Measurements from ENCODE around the gene PALLD.
"Not testable (repeated sequence)": the region's sequence is repeated elsewhere in the genome, so short reads cannot be mapped to it uniquely, and the experiment has no call there.

PALLD gene

GRCh38 chr4:168501407-168501806, 4.6 kb downstream of the PALLD start:
- Histone ChIP-seq H3K9ac (ENCODE audit: low read depth, low read length) (no peak overlapping the region), H3K4me1 (ENCODE audit: control insufficient read depth, insufficient read depth, low read length) (peaks cover 4% of the 10 kb centered on the region), H3K9me3 (ENCODE audit: control insufficient read depth, insufficient read depth, low read length) (no peaks in the 10 kb centered on the region), H3K27me3 (ENCODE audit: control insufficient read depth, insufficient read depth, low read length) (no peaks in the 10 kb centered on the region), H3K36me3 (ENCODE audit: control insufficient read depth, insufficient read depth, low read length) (no peaks in the 10 kb centered on the region), H3K4me3 (ENCODE audit: low read depth, low read length) (no peak overlapping the region)

GRCh38 chr4:168502861-168503260, 6.0 kb downstream of the PALLD start:
- peaks cover 4% of the 10 kb centered on the region for H3K4me1 ChIP-seq (ENCODE audit: control insufficient read depth, insufficient read depth, low read length)
- H3K9ac ChIP-seq (ENCODE audit: low read depth, low read length), result no peak overlapping the region
- no peaks in the 10 kb centered on the region for H3K27me3 ChIP-seq (ENCODE audit: control insufficient read depth, insufficient read depth, low read length)
- H3K9me3 ChIP-seq (ENCODE audit: control insufficient read depth, insufficient read depth, low read length), result no peaks in the 10 kb centered on the region
- no peaks in the 10 kb centered on the region for H3K36me3 ChIP-seq (ENCODE audit: control insufficient read depth, insufficient read depth, low read length)
- H3K4me3 ChIP-seq (ENCODE audit: low read depth, low read length), result no peak overlapping the region

- Histone ChIP-seq H3K36me3 (ENCODE audit: control insufficient read depth, insufficient read depth, low read length) (no peaks in the 10 kb centered on the region), H3K27me3 (ENCODE audit: control insufficient read depth, insufficient read depth, low read length) (no peaks in the 10 kb centered on the region), H3K9ac (ENCODE audit: low read depth, low read length) (no peak overlapping the region), H3K4me3 (ENCODE audit: low read depth, low read length) (no peak overlapping the region), H3K9me3 (ENCODE audit: control insufficient read depth, insufficient read depth, low read length) (no peaks in the 10 kb centered on the region), H3K4me1 (ENCODE audit: control insufficient read depth, insufficient read depth, low read length) (peaks cover 4% of the 10 kb centered on the region)
Measured at GRCh38 chr4:168503652-168504362, 7.0 kb downstream of the PALLD start.

GRCh38 chr4:168504526-168504925, 7.7 kb downstream of the PALLD start:
- no peak overlapping the region for H3K9ac ChIP-seq (ENCODE audit: low read depth, low read length)
- H3K36me3 ChIP-seq (ENCODE audit: control insufficient read depth, insufficient read depth, low read length), result no peaks in the 10 kb centered on the region
- H3K4me3 ChIP-seq (ENCODE audit: low read depth, low read length), result no peak overlapping the region
- no peaks in the 10 kb centered on the region for H3K9me3 ChIP-seq (ENCODE audit: control insufficient read depth, insufficient read depth, low read length)
- peaks cover 4% of the 10 kb centered on the region for H3K4me1 ChIP-seq (ENCODE audit: control insufficient read depth, insufficient read depth, low read length)
- no peaks in the 10 kb centered on the region for H3K27me3 ChIP-seq (ENCODE audit: control insufficient read depth, insufficient read depth, low read length)

- H3K4me3 ChIP-seq (ENCODE audit: low read depth, low read length), result no peak overlapping the region
- H3K9me3 ChIP-seq (ENCODE audit: control insufficient read depth, insufficient read depth, low read length), result no peaks in the 10 kb centered on the region
- H3K4me1 ChIP-seq (ENCODE audit: control insufficient read depth, insufficient read depth, low read length), result no peaks in the 10 kb centered on the region
- H3K9ac ChIP-seq (ENCODE audit: low read depth, low read length), result no peak overlapping the region
- no peaks in the 10 kb centered on the region for H3K27me3 ChIP-seq (ENCODE audit: control insufficient read depth, insufficient read depth, low read length)
- no peaks in the 10 kb centered on the region for H3K36me3 ChIP-seq (ENCODE audit: control insufficient read depth, insufficient read depth, low read length)
Measured at GRCh38 chr4:168506014-168506413, 9.2 kb downstream of the PALLD start.

GRCh38 chr4:168507178-168507815, 10.4 kb downstream of the PALLD start:
- H3K27me3 ChIP-seq (ENCODE audit: control insufficient read depth, insufficient read depth, low read length), result no peaks in the 10 kb centered on the region
- H3K4me3 ChIP-seq (ENCODE audit: low read depth, low read length), result no peak overlapping the region
- H3K36me3 ChIP-seq (ENCODE audit: control insufficient read depth, insufficient read depth, low read length), result no peaks in the 10 kb centered on the region
- H3K4me1 ChIP-seq (ENCODE audit: control insufficient read depth, insufficient read depth, low read length), result no peaks in the 10 kb centered on the region
- no peaks in the 10 kb centered on the region for H3K9me3 ChIP-seq (ENCODE audit: control insufficient read depth, insufficient read depth, low read length)
- no peak overlapping the region for H3K9ac ChIP-seq (ENCODE audit: low read depth, low read length)

DNA sequence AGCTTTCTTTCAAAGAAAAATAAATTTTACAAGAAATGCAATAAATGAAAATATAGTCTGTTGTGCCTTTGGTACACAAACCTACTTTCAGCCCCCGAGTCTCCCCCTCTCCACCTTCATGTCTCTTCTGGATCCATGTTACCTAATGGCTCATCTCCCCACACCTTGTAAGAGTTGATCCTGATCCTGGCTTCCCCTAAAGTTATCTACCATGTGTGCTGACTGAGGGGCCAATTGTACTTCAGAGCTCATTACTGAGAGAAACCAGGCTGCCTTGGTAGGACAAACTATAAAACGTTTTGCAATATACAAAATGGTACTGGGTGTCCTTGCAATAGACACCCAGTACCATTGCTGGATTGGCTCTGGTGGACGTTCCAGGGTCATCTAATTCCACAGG, 11.8 kb downstream of the PALLD start:
- Histone ChIP-seq H3K4me3 (ENCODE audit: low read depth, low read length) (no peak overlapping the region), H3K27me3 (ENCODE audit: control insufficient read depth, insufficient read depth, low read length) (no peaks in the 10 kb centered on the region), H3K9ac (ENCODE audit: low read depth, low read length) (no peak overlapping the region), H3K36me3 (ENCODE audit: control insufficient read depth, insufficient read depth, low read length) (no peaks in the 10 kb centered on the region), H3K4me1 (ENCODE audit: control insufficient read depth, insufficient read depth, low read length) (no peaks in the 10 kb centered on the region), H3K9me3 (ENCODE audit: control insufficient read depth, insufficient read depth, low read length) (no peaks in the 10 kb centered on the region)

DNA sequence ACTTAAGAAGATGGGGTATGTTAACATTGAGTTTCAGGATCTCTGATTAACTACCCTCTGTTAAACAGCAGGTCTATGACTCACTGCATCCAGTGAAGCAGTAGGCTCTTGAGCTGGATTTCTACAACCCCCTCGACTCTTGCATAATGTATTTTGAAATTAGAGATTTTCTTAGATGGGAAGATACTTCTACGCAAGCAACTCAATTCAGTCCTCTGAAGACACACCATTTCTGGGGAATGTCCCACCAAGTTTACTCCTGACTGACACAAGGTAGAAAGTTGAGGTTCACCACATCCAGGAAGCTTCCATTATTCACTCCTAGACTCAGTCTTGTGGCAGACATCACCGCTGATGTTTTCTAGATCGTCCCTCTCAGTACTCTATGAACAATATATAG, 12.9 kb downstream of the PALLD start:
- Histone ChIP-seq H3K36me3 (ENCODE audit: control insufficient read depth, insufficient read depth, low read length) (no peaks in the 10 kb centered on the region), H3K9me3 (ENCODE audit: control insufficient read depth, insufficient read depth, low read length) (no peaks in the 10 kb centered on the region), H3K4me3 (ENCODE audit: low read depth, low read length) (no peak overlapping the region), H3K4me1 (ENCODE audit: control insufficient read depth, insufficient read depth, low read length) (no peaks in the 10 kb centered on the region), H3K27me3 (ENCODE audit: control insufficient read depth, insufficient read depth, low read length) (no peaks in the 10 kb centered on the region), H3K9ac (ENCODE audit: low read depth, low read length) (no peak overlapping the region)

DNA sequence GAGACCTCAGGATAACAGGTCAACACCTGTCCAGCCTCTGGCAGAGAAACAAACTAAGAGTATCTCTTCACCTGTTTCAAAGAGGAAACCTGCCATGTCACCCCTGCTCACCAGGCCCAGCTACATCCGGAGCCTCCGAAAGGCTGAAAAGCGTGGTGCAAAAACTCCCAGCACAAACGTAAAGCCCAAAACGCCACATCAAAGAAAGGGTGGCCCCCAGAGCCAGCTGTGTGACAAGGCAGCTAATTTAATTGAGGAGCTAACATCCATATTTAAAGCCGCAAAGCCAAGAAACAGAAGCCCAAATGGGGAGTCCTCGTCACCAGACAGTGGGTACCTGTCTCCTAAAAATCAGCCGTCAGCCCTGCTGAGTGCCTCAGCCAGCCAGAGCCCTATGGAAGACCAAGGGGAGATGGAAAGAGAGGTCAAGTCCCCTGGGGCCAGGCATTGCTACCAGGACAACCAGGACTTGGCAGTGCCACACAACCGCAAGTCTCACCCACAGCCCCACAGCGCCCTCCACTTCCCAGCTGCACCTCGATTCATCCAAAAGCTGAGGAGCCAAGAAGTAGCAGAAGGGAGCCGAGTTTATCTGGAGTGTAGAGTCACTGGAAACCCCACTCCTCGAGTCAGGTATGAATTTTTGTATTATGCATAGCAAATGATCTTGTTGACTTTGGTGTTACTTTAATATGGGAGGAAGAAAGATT, 15.1 kb downstream of the PALLD start:
- Histone ChIP-seq H3K9me3 (ENCODE audit: control insufficient read depth, insufficient read depth, low read length) (no peaks in the 10 kb centered on the region), H3K27me3 (ENCODE audit: control insufficient read depth, insufficient read depth, low read length) (no peaks in the 10 kb centered on the region), H3K4me3 (ENCODE audit: low read depth, low read length) (no peak overlapping the region), H3K9ac (ENCODE audit: low read depth, low read length) (no peak overlapping the region), H3K4me1 (ENCODE audit: control insufficient read depth, insufficient read depth, low read length) (no peaks in the 10 kb centered on the region), H3K36me3 (ENCODE audit: control insufficient read depth, insufficient read depth, low read length) (no peaks in the 10 kb centered on the region)

DNA sequence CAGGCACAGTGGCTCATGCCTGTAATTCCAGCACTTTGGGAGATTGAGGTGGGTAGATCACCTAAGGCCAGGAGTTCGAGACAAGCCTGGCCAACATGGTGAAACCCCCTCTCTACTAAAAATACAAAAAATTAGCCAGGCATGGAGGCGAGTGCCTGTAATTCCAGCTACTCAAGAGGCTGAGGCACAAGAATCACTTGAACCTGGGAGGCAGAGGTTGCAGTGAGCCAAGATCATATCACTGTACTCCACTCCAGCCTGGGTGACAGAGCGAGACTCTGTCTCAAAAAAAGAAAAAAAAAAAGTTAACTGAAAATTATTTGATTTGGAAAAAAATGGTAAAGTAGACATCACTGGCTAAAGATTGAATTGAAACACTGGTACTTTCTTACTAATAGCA, 17.0 kb downstream of the PALLD start:
- H3K4me1 ChIP-seq (ENCODE audit: control insufficient read depth, insufficient read depth, low read length); H3K4me3 ChIP-seq (ENCODE audit: low read depth, low read length): not testable (repeated sequence)

DNA sequence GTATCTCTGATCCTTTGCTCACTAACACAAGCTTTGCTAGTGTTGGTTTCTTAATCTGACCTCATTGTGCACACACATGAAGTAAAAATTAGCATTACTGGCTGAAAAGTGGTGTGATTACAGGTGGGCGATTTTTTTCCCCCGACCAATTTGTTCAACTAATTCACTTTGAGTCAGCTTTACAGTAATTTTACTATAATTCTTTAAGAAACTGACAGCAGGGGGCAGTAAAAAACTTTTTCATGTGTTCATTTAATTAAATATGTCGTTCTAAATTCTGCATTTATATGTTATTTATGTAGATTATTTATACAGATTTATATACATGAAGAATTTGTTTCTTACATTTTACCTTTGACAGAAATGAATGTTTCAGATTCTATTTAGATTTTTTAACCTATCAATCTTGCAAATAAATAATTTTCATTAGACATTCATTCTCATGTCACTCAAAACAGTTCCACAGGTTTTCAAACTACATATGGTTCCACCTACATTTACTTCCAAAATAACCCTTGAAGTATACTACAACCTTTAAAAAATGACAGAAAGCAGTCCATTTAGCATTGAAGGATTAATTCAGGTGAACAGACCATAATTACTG, 17.5 kb downstream of the PALLD start:
- Histone ChIP-seq H3K36me3 (ENCODE audit: control insufficient read depth, insufficient read depth, low read length) (no peaks in the 10 kb centered on the region), H3K27me3 (ENCODE audit: control insufficient read depth, insufficient read depth, low read length) (no peaks in the 10 kb centered on the region), H3K9me3 (ENCODE audit: control insufficient read depth, insufficient read depth, low read length) (no peaks in the 10 kb centered on the region), H3K4me3 (ENCODE audit: low read depth, low read length) (no peak overlapping the region), H3K9ac (ENCODE audit: low read depth, low read length) (no peak overlapping the region), H3K4me1 (ENCODE audit: control insufficient read depth, insufficient read depth, low read length) (no peaks in the 10 kb centered on the region)

More for the DNA sequence above, 17.0 kb downstream of the PALLD start:
- H3K36me3 ChIP-seq (ENCODE audit: control insufficient read depth, insufficient read depth, low read length); H3K9ac ChIP-seq (ENCODE audit: low read depth, low read length); H3K27me3 ChIP-seq (ENCODE audit: control insufficient read depth, insufficient read depth, low read length); H3K9me3 ChIP-seq (ENCODE audit: control insufficient read depth, insufficient read depth, low read length): not testable (repeated sequence)
